IPS-NIHi7 (cell line): ENCODE data around the gene CLP1.

Experiments used
- DNase-seq: peaks from one replicate; pipeline ENCODE4 v3.0.0; 2012; ENCODE audit warnings: mixed read lengths; ENCODE audit errors: extremely low spot score

CLP1 gene

GRCh38 chr11:57657194-57658022 is at the start of gene CLP1:
Gene CLP1, plus strand, starts transcription at chr11:57657762. Its CDS starts 1,715 bp downstream, at chr11:57659477.
- DNase-seq = peak; percentile 92

GRCh38 chr11:57610170-57610569 is 47.4 kb upstream of the CLP1 start:
- DNase-seq = no peak

- peak; percentile 43 for DNase-seq
Observed at GRCh38 chr11:57614234-57614772, 43.3 kb upstream of the CLP1 start.

DNA sequence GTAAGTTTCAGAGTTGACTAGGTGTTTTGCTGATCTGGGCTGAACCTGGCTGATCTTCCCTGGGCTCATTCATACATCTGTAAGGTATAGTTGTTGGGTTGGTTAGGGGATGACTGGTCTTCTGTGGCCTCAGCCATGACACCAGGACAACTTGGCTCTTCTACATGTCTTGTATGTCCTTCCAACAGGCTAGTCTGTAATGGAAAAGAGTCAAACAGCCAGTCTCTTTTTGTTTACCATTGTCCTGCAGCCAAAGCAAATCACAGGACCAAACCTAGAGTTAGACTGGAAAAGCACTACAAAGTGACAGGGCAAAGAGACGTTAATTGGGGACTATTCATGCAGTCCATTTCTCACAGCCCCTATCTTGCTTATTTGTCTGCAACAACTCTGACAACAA is 42.3 kb upstream of the CLP1 start:
- no peak for DNase-seq

DNA sequence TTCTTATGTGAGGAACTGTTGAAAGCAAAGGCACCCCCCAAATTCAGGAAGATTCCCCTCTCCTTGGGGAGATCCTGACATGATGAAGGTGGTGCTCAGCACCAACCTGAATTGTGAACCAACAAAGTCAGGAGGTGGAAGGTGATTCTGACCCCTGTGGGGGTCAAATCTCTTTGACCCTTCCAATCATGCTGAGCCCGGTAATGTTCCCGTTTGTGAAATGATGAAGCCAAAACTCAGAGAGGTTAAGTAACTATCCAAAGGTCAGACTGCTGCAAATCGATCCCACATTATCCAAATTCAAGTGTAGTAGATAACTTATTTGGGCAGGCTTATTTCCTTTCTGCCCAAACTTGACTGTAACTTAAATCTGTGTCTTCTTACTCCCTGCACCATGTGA is 41.0 kb upstream of the CLP1 start:
- DNase-seq = no peak

- no peak for DNase-seq
Observed at GRCh38 chr11:57618438-57618837, 39.1 kb upstream of the CLP1 start.

- peak; percentile 39 for DNase-seq
Observed at GRCh38 chr11:57619331-57619730, 38.2 kb upstream of the CLP1 start.

- DNase-seq = no peak
Observed at GRCh38 chr11:57620467-57620866, 37.1 kb upstream of the CLP1 start.

DNA sequence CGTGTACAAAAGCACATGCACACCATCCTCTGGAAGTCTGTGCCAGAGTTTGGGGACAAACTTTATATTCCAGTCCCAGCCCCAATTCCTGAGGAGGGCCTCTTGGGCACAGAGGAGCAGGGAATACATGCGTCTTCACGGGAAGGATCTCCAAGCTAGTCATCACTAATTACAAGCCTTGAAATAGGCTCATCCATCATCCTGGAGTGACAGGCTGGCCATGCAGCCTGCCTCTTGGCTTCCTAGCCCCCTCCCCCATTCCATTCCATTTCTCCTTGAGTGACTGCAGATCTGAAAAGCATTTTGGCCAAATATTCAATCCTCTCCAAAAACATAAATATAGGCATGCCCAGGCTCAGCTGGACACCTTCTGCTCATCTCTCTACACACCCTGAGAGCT is 35.3 kb upstream of the CLP1 start:
- DNase-seq = no peak

GRCh38 chr11:57624864-57625263 is 32.7 kb upstream of the CLP1 start:
- DNase-seq = no peak

DNA sequence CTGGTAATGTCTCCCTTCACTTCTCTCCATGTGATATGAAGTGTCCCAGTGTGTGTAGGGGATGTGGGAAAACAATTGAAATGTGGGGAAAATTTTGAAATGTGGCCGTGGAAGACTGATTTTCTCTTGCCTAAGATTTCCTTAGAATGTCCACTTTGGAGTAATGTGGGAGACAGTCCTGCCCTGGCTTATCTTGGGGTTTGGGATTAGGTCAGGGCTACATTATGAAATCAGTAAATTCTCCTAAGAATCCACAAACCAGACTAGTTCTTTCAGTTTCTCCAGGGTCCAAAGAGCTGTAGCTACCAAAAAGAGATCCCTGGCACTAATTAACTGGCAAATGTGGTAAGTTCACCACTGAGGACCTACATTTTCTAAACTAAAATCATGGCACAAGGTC is 30.7 kb upstream of the CLP1 start:
- no peak for DNase-seq

- no peak for DNase-seq
Observed at GRCh38 chr11:57630171-57630570, 27.4 kb upstream of the CLP1 start.

GRCh38 chr11:57632116-57632515 is 25.4 kb upstream of the CLP1 start:
- DNase-seq = no peak

DNA sequence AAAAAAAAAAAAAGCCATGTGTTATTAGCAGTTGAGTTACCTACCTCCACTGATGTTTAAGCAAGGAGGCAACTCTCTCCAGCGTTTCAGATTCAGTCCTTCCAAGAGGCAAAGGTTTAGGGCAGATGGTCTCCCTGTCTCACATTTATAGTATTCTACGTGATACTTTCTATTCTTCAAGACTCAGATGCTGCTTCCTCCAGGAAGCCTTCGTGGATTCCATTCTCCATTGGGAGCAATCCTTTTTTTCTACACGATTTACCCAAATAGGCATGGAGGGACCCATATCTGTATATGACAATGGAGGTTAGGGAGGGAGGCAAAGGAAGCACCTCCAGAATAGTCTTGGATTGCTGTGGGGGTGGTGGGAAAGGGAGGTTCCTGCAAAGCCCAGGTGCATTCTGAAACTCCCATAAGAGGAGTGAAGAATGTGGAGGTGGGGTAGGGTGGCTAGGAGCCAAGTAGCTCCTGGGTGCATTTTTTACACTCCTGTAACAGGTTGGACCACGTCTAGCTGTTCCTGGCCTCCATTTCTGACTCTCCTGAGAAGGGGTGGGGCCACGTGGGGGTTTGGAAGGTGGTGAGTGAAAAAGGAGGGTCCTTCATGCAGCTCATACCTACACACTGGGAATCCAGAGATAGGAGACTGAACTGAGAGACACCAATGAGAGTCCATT is 24.0 kb upstream of the CLP1 start:
- DNase-seq = no peak

- DNase-seq = no peak
Observed at GRCh38 chr11:57634311-57634710, 23.3 kb upstream of the CLP1 start.

- no peak for DNase-seq
Observed at GRCh38 chr11:57635246-57635645, 22.3 kb upstream of the CLP1 start.

- peak; percentile 73 for DNase-seq
Observed at GRCh38 chr11:57637626-57638004, 19.9 kb upstream of the CLP1 start.

GRCh38 chr11:57638005-57638781 is 19.4 kb upstream of the CLP1 start:
- peak; percentile 98 for DNase-seq

DNA sequence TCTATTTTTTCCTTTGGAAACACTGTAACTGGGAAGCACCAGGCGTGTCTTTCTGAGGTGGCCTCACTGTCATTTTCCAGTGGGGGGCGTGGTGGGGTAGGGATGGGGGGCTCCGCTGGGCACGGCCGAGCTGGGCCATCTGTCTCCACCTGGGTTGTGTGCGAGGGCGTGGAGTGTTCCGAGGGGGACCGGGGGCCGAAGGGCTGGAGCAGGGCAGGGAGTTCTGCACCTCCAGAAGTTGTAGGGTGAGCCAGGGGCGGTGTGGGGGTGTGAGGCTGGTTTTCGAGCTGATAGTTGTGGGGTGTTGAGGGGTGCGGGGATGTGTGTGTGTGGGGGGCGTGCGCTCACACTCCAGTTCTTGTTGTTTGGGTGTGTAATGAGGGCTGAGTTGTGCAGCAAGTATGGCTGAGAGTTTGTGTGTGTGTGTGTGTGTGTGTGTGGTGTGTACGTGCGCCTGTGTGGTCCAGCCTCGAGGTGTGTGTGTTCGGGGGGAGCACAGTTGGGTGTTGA is 18.7 kb upstream of the CLP1 start:
- no peak for DNase-seq

DNA sequence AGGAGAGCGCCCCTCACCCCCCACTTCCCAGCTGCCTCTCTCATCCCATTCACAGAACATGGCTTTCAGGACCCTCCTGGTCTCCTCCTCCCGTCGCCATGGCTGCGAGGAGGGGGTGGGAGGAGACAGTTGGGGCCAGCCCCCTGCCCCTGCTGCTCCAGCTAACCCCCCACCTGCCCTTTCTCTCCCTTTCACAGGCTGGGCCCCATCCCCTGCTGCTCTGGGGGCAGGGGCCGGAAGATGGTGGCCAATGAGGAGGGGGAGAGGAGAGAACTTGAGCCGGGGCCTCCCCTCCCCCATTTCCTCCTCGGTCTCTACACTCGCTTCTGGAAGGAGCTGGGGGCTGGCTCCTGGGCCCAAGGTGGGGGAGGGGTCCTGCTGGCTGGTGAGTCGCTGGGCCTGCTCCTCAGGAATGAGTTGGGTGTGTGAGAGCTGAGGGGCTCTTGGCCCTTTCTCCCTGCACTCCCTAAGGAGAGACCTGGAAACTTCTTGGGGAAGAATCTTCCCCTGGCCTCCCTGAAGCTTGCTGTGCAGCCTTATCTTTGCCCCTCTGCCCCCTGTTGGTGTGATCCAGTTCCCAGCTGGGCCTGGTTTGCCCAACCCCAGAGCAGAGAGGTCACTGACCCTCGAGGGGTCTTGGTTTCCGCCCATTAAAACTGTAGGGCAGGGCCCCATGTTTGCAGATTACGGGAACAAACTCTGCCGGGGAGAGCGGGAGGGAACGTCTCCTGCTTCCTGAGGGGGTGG is 18.1 kb upstream of the CLP1 start:
- peak; percentile 93 for DNase-seq

GRCh38 chr11:57640068-57640800 is 17.3 kb upstream of the CLP1 start:
- no peak for DNase-seq
